ENCODE data around the gene P4HTM. TPM values are rescaled to one million over a fixed set of nuclear protein-coding genes. Genes with fewer than 3 reads are reported as not detected.

P4HTM gene
- total and polyA plus RNA-seq, 2 of the 4 experiments (the other 2 are of a cell fraction), result 10.4 to 26.1 TPM

GRCh38 chr3:48962340-48962739 is 27.7 kb upstream of the P4HTM start:
- dilution Hi-C loops (cut with HindIII; ENCODE audit: low sequenced_read_pairs, unreplicated experiment), result no loop called here
- no peak for DNase-seq

More at GRCh38 chr3:48962340-48962739, 27.7 kb upstream of the P4HTM start:
- in situ Hi-C loops (cut with MboI; ENCODE audit: low sequenced_read_pairs), result no loop called here
- Histone ChIP-seq H3K9me3 (ENCODE audit: control insufficient read depth, insufficient read depth, low read length) (no peaks in the 10 kb centered on the region), H2BK5ac (ENCODE audit: low read depth, low read length, poor library complexity, severe bottlenecking) (no peak overlapping the region), H3K27ac (ENCODE audit: insufficient read depth, low read length) (no peak overlapping the region), H4K8ac (ENCODE audit: low read depth in 2 of 2, low read length in 2 of 2) (no peak overlapping the region), H3K23ac (ENCODE audit: low read depth, low read length) (no peak overlapping the region), H2AK5ac (ENCODE audit: low read depth, low read length) (no peak overlapping the region), H4K20me1 (ENCODE audit: insufficient read depth, low read length) (peaks cover 3% of the 10 kb centered on the region), H3K18ac (ENCODE audit: low read depth, low read length) (no peak overlapping the region), H2BK120ac (ENCODE audit: low read depth, low read length) (no peak overlapping the region), H3K9ac (ENCODE audit: low read depth, low read length) (no peak overlapping the region), H4K91ac (ENCODE audit: insufficient read depth, low read depth, low read length) (no peak overlapping the region), H4K5ac (ENCODE audit: low read depth, low read length) (no peak overlapping the region), H2AK9ac (replicated peaks; ENCODE audit: low read depth, low read length, poor library complexity) (no peak overlapping the region), H2BK15ac (ENCODE audit: low read depth, low read length) (no peak overlapping the region), H3K9me1 (ENCODE audit: insufficient read depth, low read length) (peaks cover 4% of the 10 kb centered on the region), H3K4ac (ENCODE audit: low read depth, low read length) (no peak overlapping the region), H3K4me1 (ENCODE audit: control insufficient read depth, insufficient read depth, low read length) (peaks cover 5% of the 10 kb centered on the region), H3K14ac (replicated peaks; ENCODE audit: low read depth, low read length) (no peak overlapping the region), H2BK20ac (ENCODE audit: low read depth, low read length) (no peak overlapping the region), H3K56ac (ENCODE audit: extremely low read depth, insufficient read depth, low read length) (no peak overlapping the region), H3K36me3 (ENCODE audit: control insufficient read depth, insufficient read depth, low read length) (peaks cover 27% of the 10 kb centered on the region), H3K4me3 (ENCODE audit: insufficient read depth, low read depth, low read length) (no peak overlapping the region), H3K27me3 (ENCODE audit: control insufficient read depth, insufficient read depth, low read length) (no peaks in the 10 kb centered on the region), H3K79me1 (ENCODE audit: low read depth in 1 of 2, low read length in 2 of 2) (peaks cover 15 to 47% of the 10 kb centered on the region in 2 experiments), H3K4me2 (ENCODE audit: low read depth, low read length) (no peak overlapping the region), H2AFZ (replicated peaks; ENCODE audit: low read length, poor library complexity) (no peak overlapping the region)
- no peak for ATAC-seq (ENCODE audit: low read depth)
- TF ChIP-seq CEBPB (IDR thresholded peaks at IDR 0.05; ENCODE audit: low read depth, low read length) (no peak), USF2 (IDR thresholded peaks at IDR 0.05; ENCODE audit: low read depth, low read length) (no peak), MAFK (IDR thresholded peaks at IDR 0.05; ENCODE audit: low read depth, low read length) (no peak), MXI1 (IDR thresholded peaks at IDR 0.05; ENCODE audit: borderline replicate concordance, low read depth, low read length) (no peak), FOS (IDR thresholded peaks at IDR 0.05; ENCODE audit: low read depth, low read length) (no peak), POLR2A (IDR thresholded peaks at IDR 0.05; ENCODE audit: low read depth, low read length) (no peak), NFE2L2 (IDR thresholded peaks at IDR 0.05; ENCODE audit: low read depth, low read length) (no peak), RFX5 (IDR thresholded peaks at IDR 0.05; ENCODE audit: low read depth, low read length) (no peak), BHLHE40 (IDR thresholded peaks at IDR 0.05; ENCODE audit: low read depth, low read length) (no peak), MAZ (IDR thresholded peaks at IDR 0.05; ENCODE audit: borderline replicate concordance, low read depth, low read length) (no peak), SMC3 (IDR thresholded peaks at IDR 0.05; ENCODE audit: low read depth, low read length) (no peak), CTCF (conservative IDR thresholded peaks at IDR 0.05; ENCODE audit: low read depth, low read length) (no peak), RCOR1 (IDR thresholded peaks at IDR 0.05; ENCODE audit: insufficient replicate concordance, low read length) (no peak), CHD1 (IDR thresholded peaks at IDR 0.05; ENCODE audit: low read depth, low read length) (no peak), ELK1 (IDR thresholded peaks at IDR 0.05; ENCODE audit: borderline replicate concordance, low read depth, low read length) (no peak), RAD21 (IDR thresholded peaks at IDR 0.05; ENCODE audit: low read length) (no peak)
- no CpG with 5 or more reads among the region's 2 CpGs for WGBS, 2 experiments (ENCODE audit: extremely low coverage in 2 of 2, insufficient read length in 1 of 2)
- CTCF ChIA-PET, result no interaction called here
- POLR2A ChIA-PET (ENCODE audit: unreplicated experiment), result no interaction called here
- BruUV-seq (replicated peaks), result no TSS peak
- intact Hi-C loops (cut with micrococcal nuclease), result no loop called here

Data from IMR-90 (cell line).